ENCODE results near the gene DCDC2. TPM values are rescaled to one million over a fixed set of nuclear protein-coding genes. Genes with fewer than 3 reads are reported as not detected.

Gene DCDC2
- polyA plus RNA-seq, 1 experiment = not detected

DNA sequence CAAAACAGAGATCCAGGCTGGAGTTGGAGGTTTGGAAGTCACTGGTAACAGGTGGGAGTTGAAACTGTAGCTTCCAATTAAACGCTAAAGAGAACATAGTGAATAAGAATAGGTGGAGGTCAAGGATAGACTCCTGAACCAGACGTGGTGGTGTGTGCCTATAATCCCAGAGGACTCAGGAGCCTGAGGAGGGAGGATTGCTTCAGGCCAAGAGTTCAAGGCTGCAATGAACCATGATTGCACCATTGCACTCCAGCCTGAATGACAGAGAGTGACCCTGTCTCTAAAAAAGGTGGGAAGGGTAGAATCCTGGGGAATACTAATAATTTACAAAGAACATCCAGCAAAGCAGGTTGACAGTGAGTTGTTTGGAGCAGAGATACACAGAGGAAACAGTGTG lies 218.2 kb downstream of the DCDC2 start:
- DNase-seq (ENCODE audit: low read depth) = no peak
- no peaks in the 10 kb centered on the region for H3K36me3 ChIP-seq (ENCODE audit: control insufficient read depth, insufficient read depth, low read length)
- POLR2A ChIA-PET = no interaction called here
- H3K27me3 ChIP-seq (ENCODE audit: control insufficient read depth, insufficient read depth, low read length) = no peaks in the 10 kb centered on the region
- TF ChIP-seq, protein P1, sequence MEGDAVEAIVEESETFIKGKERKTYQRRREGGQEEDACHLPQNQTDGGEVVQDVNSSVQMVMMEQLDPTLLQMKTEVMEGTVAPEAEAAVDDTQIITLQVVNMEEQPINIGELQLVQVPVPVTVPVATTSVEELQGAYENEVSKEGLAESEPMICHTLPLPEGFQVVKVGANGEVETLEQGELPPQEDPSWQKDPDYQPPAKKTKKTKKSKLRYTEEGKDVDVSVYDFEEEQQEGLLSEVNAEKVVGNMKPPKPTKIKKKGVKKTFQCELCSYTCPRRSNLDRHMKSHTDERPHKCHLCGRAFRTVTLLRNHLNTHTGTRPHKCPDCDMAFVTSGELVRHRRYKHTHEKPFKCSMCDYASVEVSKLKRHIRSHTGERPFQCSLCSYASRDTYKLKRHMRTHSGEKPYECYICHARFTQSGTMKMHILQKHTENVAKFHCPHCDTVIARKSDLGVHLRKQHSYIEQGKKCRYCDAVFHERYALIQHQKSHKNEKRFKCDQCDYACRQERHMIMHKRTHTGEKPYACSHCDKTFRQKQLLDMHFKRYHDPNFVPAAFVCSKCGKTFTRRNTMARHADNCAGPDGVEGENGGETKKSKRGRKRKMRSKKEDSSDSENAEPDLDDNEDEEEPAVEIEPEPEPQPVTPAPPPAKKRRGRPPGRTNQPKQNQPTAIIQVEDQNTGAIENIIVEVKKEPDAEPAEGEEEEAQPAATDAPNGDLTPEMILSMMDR (IDR thresholded peaks at IDR 0.05; ENCODE audit: insufficient read depth, low read depth, low read length) = no peak
- CTCF ChIA-PET = no interaction called here
- H3K4me3 ChIP-seq (ENCODE audit: low read depth, low read length) = no peak overlapping the region

DNA sequence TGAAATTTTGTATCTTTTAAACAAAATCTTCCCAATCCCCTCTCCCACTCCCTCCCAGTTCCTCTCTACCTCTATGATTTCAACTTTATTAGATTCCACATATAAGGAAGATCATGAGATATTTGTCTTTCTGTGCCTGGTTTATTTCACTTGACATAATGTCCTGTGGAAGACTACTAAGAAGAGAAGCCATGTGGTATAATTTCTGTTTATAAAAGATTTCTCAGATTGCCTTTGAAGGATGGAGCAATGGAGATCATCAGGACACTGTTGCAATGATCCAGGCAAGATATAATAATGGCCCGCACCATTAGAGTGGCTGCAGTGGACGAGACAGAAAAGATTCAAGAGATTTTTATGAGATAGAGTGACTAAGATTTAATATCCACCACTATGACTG lies 218.8 kb downstream of the DCDC2 start:
- no peaks in the 10 kb centered on the region for H3K36me3 ChIP-seq (ENCODE audit: control insufficient read depth, insufficient read depth, low read length)
- DNase-seq (ENCODE audit: low read depth) = no peak
- ChIA-PET POLR2A (no interaction called here), CTCF (no interaction called here)
- no peaks in the 10 kb centered on the region for H3K27me3 ChIP-seq (ENCODE audit: control insufficient read depth, insufficient read depth, low read length)
- TF ChIP-seq, protein P1 (IDR thresholded peaks at IDR 0.05; ENCODE audit: insufficient read depth, low read depth, low read length) = no peak
- H3K4me3 ChIP-seq (ENCODE audit: low read depth, low read length) = no peak overlapping the region

DNA sequence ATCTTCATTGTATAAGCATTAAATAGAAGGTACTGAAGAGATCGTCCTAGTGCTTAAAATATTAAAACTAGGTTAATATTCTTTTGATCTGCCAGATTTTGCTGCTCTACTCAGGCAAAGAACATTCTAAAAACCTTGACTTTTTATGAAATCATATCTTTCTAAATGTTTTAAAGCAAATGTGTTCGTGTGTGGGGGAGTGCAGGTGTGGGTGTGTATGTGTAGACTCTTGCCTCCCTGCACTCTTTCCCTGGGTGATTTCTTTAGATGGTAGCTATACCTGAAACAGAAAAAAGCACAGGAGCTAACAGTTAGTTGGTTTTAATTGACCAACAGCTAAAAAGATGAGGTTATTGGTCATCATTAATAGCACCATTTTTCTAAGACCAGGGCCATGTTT lies 226.1 kb downstream of the DCDC2 start:
- ChIA-PET POLR2A (no interaction called here), CTCF (no interaction called here)
- Histone ChIP-seq H3K27me3 (ENCODE audit: control insufficient read depth, insufficient read depth, low read length) (no peaks in the 10 kb centered on the region), H3K36me3 (ENCODE audit: control insufficient read depth, insufficient read depth, low read length) (no peaks in the 10 kb centered on the region), H3K4me3 (ENCODE audit: low read depth, low read length) (no peak overlapping the region)
- no peak for DNase-seq (ENCODE audit: low read depth)
- TF ChIP-seq, protein P1 (IDR thresholded peaks at IDR 0.05; ENCODE audit: insufficient read depth, low read depth, low read length) = no peak

DNA sequence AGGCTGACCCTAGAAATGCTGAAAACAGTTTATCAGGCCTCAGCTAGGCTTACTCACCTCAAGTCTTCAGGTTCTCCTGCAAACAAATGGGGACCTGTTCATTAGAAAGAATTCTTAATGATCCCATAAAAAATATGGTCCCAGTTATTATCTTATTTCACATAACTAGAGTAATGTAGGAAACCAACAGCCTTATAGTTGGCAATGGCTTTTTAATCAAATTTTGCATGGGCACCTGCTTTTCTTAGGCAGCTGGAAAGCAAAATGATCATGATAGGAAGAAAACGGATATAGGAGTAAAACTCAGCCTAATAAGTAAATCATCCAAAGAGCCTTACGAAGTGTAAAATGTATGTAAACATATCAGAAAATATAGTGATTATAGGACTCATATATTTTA lies 230.5 kb downstream of the DCDC2 start:
- Histone ChIP-seq H3K36me3 (ENCODE audit: control insufficient read depth, insufficient read depth, low read length) (no peaks in the 10 kb centered on the region), H3K27me3 (ENCODE audit: control insufficient read depth, insufficient read depth, low read length) (no peaks in the 10 kb centered on the region), H3K4me3 (ENCODE audit: low read depth, low read length) (no peak overlapping the region)
- ChIA-PET POLR2A (no interaction called here), CTCF (no interaction called here)
- DNase-seq (ENCODE audit: low read depth) = no peak
- TF ChIP-seq, protein P1 (IDR thresholded peaks at IDR 0.05; ENCODE audit: insufficient read depth, low read depth, low read length) = no peak

DNA sequence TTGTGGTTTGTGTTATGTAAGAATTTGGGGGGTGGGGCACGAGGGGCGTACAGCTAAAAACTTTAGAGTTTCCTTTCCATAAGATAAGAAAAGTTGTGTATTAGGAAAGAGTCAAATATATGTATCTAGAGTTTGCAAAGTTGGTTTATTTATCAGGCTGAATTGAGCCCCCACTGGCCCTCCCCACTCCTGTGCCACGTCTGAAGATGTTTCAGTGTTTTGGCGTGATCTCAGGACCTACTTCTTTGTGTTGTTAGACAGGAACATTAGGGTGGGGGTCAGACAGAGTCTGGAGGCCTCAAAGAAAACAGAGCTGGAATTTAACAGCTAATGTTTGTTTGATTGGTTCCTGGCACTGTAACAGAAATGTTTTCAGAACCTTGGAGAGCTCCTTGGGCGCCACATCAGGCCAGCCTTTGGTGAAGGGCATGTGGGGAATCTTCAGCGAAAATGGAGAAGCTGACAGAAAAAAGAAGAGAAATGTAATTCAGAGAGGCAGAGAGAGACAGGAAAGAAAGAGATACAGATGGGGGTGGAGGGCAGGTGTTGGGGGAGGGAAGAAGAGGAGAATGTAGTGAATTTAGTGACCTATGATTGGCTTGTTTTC lies 231.2 kb downstream of the DCDC2 start:
- Histone ChIP-seq H3K27me3 (ENCODE audit: control insufficient read depth, insufficient read depth, low read length) (no peaks in the 10 kb centered on the region), H3K36me3 (ENCODE audit: control insufficient read depth, insufficient read depth, low read length) (no peaks in the 10 kb centered on the region), H3K4me3 (ENCODE audit: low read depth, low read length) (no peak overlapping the region)
- POLR2A ChIA-PET = no interaction called here
- CTCF ChIA-PET = no interaction called here
- no peak for DNase-seq (ENCODE audit: low read depth)
- TF ChIP-seq, protein P1 (IDR thresholded peaks at IDR 0.05; ENCODE audit: insufficient read depth, low read depth, low read length) = no peak

Measured in BJ (cell line).